WTC11 (cell line): ENCODE data around the gene PPP2R5A. TPM values are rescaled to one million over a fixed set of nuclear protein-coding genes. Genes with fewer than 3 reads are reported as not detected.

Source experiments
- ATAC-seq: fragments of 200-7000 bp; cut with Tn5 transposase; 2 replicates; pipeline ENCODE4 v1.10.0; 2021; ENCODE audit warnings: mild to moderate bottlenecking, moderate library complexity
- CTCF ChIA-PET: fragments of 300-600 bp; sonication (Branson Sonifier 250); formaldehyde crosslinking; loops from one replicate; lab custom pipeline; 2021; ENCODE audit warnings: antibody characterized with exemption; lab: Charles Lee
- POLR2A ChIA-PET: fragments of 350-600 bp; sonication (Branson Sonifier 250); formaldehyde crosslinking; loops from one replicate; lab custom pipeline; 2021; ENCODE audit warnings: antibody characterized with exemption; lab: Charles Lee
- DNase-seq: peaks from one replicate; pipeline ENCODE4 v3.0.0; 2021; ENCODE audit warnings: low spot score
- H3K27ac Mint-ChIP-seq: 2 replicates; pipeline ENCODE4 v1.8.0; 2021; ENCODE audit warnings: mixed read lengths
- H3K27me3 Mint-ChIP-seq: 2 replicates; pipeline ENCODE4 v1.8.0; 2021; ENCODE audit warnings: low read depth, mild to moderate bottlenecking, moderate library complexity, mixed read lengths
- H3K36me3 Mint-ChIP-seq: 2 replicates; pipeline ENCODE4 v1.8.0; 2021; ENCODE audit warnings: mixed read lengths
- H3K4me1 Mint-ChIP-seq: 2 replicates; pipeline ENCODE4 v1.8.0; 2022; ENCODE audit warnings: mixed read lengths
- H3K4me3 Mint-ChIP-seq: 2 replicates; pipeline ENCODE4 v1.8.0; 2021; ENCODE audit warnings: mild to moderate bottlenecking, moderate library complexity, mixed read lengths
- H3K9me3 Mint-ChIP-seq: 2 replicates; pipeline ENCODE4 v1.8.0; 2021; ENCODE audit warnings: mixed read lengths
- ATF3 ChIP-seq: sonication (generic); formaldehyde crosslinking; conservative IDR thresholded peaks from 2 replicates; pipeline ENCODE4 v1.8.1; 2022; ENCODE audit warnings: mild to moderate bottlenecking, missing genetic modification reagents
- E2F1 ChIP-seq: sonication (generic); formaldehyde crosslinking; IDR thresholded peaks from 2 replicates; pipeline ENCODE4 v1.8.0; 2022; ENCODE audit warnings: mild to moderate bottlenecking, missing genetic modification reagents
- FOXP4 ChIP-seq: sonication (generic); formaldehyde crosslinking; IDR thresholded peaks from 2 replicates; pipeline ENCODE4 v1.8.0; 2022; ENCODE audit warnings: mild to moderate bottlenecking, missing genetic modification reagents
- GTF2I ChIP-seq: fragments of 250-450 bp; sonication (Bioruptor Pico); conservative IDR thresholded peaks from 2 replicates; pipeline ENCODE4 v1.4.0; 2021; ENCODE audit warnings: mild to moderate bottlenecking
- JAZF1 ChIP-seq: fragments of 250-450 bp; sonication (Bioruptor Pico); IDR thresholded peaks from 2 replicates; pipeline ENCODE4 v1.9.0; 2021; ENCODE audit warnings: moderate library complexity, mild to moderate bottlenecking, inconsistent platforms
- KAT7 ChIP-seq: sonication (generic); formaldehyde crosslinking; IDR thresholded peaks from 2 replicates; pipeline ENCODE4 v1.8.1; 2023; ENCODE audit warnings: missing genetic modification reagents, mild to moderate bottlenecking, borderline replicate concordance
- OVOL2 ChIP-seq: fragments of 250-450 bp; sonication (Bioruptor Pico); IDR thresholded peaks from 2 replicates; pipeline ENCODE4 v1.9.0; 2021; ENCODE audit warnings: mild to moderate bottlenecking, borderline replicate concordance
- TCF7 ChIP-seq: sonication (generic); formaldehyde crosslinking; IDR thresholded peaks from 2 replicates; pipeline ENCODE4 v1.8.0; 2022; ENCODE audit warnings: mild to moderate bottlenecking, low read depth, missing genetic modification reagents, moderate library complexity
- TEAD4 ChIP-seq: sonication (generic); formaldehyde crosslinking; IDR thresholded peaks from 2 replicates; pipeline ENCODE4 v1.8.0; 2022; ENCODE audit warnings: mild to moderate bottlenecking, missing genetic modification reagents
- ZNF317 ChIP-seq: sonication (generic); formaldehyde crosslinking; IDR thresholded peaks from 2 replicates; pipeline ENCODE4 v1.8.1; 2023; ENCODE audit warnings: low read depth, mild to moderate bottlenecking, moderate library complexity, missing genetic modification reagents, borderline replicate concordance
- ZNF416 ChIP-seq: fragments of 250-450 bp; sonication (Bioruptor Pico); IDR thresholded peaks from 2 replicates; pipeline ENCODE4 v1.9.0; 2021; ENCODE audit warnings: mild to moderate bottlenecking, inconsistent platforms
- ZNF671 ChIP-seq: fragments of 250-450 bp; sonication (Bioruptor Pico); IDR thresholded peaks from 2 replicates; pipeline ENCODE4 v1.8.0; 2021; ENCODE audit warnings: mild to moderate bottlenecking
- total RNA-seq: library from RNA; stranded (reverse); gene quantifications from 3 replicates; pipeline ENCODE4 v1.2.3, GENCODE V29; 2021
- TF ChIP-seq, protein P1 (sequence below): sonication (generic); formaldehyde crosslinking; IDR thresholded peaks from 2 replicates; pipeline ENCODE4 v1.8.1; 2023; ENCODE audit warnings: mild to moderate bottlenecking, missing genetic modification reagents
- TF ChIP-seq, protein P2 (sequence below): fragments of 250-450 bp; sonication (Bioruptor Pico); IDR thresholded peaks from 2 replicates; pipeline ENCODE4 v1.8.0; 2021; ENCODE audit warnings: mild to moderate bottlenecking
- TF ChIP-seq, protein P3 (sequence below): sonication (generic); formaldehyde crosslinking; IDR thresholded peaks from 2 replicates; pipeline ENCODE4 v1.8.1; 2022; ENCODE audit warnings: low read depth, mild to moderate bottlenecking, moderate library complexity, missing genetic modification reagents, borderline replicate concordance

PPP2R5A gene
- total RNA-seq, 1 experiment from 2014 or later, result 35.9 TPM

DNA sequence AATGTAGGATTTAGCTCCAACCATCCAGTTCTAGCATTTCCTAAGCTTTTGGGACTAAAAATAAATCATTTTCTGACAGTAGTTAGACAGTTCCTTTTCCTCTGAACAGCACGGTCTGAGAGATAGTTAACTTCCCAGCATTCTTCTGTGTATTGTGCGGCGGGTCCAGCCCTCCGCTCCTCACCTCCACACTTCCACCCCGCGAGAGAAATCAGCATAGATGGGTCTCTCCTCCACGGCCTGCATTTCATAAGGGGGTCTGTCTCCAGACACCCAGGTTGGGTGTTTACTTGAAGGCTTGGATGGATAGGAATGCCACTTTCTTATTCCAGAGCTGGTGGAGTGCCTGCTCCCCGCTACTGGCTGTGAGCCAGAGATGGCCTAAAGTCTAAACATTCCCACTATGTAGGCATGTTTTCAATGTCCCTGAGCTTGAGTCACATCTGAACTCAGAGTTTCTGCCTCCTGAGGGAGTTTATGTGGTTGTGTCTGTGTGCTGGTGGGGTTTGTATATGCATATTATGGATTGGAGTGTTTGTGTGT lies 38.0 kb upstream of the PPP2R5A start:
- Mint-ChIP-seq H3K27ac (no peak overlapping the region), H3K9me3 (no peaks in the 10 kb centered on the region), H3K36me3 (no peaks in the 10 kb centered on the region)
- POLR2A ChIA-PET, result no interaction called here
- no peak for ATAC-seq
- CTCF ChIA-PET, result no interaction called here
- TF ChIP-seq ZNF317 (CRISPR knock-in tag), result no peak
- TF ChIP-seq, all 79 proteins: peak for 0
- no peak overlapping the region for H3K4me3 Mint-ChIP-seq
- no peak for DNase-seq
- H3K4me1 Mint-ChIP-seq, result no peaks in the 10 kb centered on the region
- no peaks in the 10 kb centered on the region for H3K27me3 Mint-ChIP-seq

GRCh38 chr1:212247988-212248387 lies 37.2 kb upstream of the PPP2R5A start:
- Mint-ChIP-seq H3K9me3 (no peaks in the 10 kb centered on the region), H3K27me3 (no peaks in the 10 kb centered on the region), H3K4me3 (no peak overlapping the region)
- ATAC-seq, result no peak
- CTCF ChIA-PET, result no interaction called here
- POLR2A ChIA-PET, result no interaction called here
- TF ChIP-seq, protein P1, sequence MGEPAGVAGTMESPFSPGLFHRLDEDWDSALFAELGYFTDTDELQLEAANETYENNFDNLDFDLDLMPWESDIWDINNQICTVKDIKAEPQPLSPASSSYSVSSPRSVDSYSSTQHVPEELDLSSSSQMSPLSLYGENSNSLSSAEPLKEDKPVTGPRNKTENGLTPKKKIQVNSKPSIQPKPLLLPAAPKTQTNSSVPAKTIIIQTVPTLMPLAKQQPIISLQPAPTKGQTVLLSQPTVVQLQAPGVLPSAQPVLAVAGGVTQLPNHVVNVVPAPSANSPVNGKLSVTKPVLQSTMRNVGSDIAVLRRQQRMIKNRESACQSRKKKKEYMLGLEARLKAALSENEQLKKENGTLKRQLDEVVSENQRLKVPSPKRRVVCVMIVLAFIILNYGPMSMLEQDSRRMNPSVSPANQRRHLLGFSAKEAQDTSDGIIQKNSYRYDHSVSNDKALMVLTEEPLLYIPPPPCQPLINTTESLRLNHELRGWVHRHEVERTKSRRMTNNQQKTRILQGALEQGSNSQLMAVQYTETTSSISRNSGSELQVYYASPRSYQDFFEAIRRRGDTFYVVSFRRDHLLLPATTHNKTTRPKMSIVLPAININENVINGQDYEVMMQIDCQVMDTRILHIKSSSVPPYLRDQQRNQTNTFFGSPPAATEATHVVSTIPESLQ (CRISPR knock-in tag), result no peak
- TF ChIP-seq, protein P2, sequence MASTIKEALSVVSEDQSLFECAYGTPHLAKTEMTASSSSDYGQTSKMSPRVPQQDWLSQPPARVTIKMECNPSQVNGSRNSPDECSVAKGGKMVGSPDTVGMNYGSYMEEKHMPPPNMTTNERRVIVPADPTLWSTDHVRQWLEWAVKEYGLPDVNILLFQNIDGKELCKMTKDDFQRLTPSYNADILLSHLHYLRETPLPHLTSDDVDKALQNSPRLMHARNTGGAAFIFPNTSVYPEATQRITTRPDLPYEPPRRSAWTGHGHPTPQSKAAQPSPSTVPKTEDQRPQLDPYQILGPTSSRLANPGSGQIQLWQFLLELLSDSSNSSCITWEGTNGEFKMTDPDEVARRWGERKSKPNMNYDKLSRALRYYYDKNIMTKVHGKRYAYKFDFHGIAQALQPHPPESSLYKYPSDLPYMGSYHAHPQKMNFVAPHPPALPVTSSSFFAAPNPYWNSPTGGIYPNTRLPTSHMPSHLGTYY, result no peak
- TF ChIP-seq JAZF1 (CRISPR knock-in tag) (no peak), FOXP4 (no peak), OVOL2 (CRISPR knock-in tag) (no peak), ZNF317 (CRISPR knock-in tag) (no peak), ATF3 (no peak), ZNF671 (no peak), E2F1 (CRISPR knock-in tag) (no peak), TCF7 (CRISPR knock-in tag) (no peak), KAT7 (CRISPR knock-in tag) (no peak), GTF2I (CRISPR knock-in tag) (no peak), TEAD4 (CRISPR knock-in tag) (no peak), ZNF416 (CRISPR knock-in tag) (no peak)
- TF ChIP-seq, protein P3, sequence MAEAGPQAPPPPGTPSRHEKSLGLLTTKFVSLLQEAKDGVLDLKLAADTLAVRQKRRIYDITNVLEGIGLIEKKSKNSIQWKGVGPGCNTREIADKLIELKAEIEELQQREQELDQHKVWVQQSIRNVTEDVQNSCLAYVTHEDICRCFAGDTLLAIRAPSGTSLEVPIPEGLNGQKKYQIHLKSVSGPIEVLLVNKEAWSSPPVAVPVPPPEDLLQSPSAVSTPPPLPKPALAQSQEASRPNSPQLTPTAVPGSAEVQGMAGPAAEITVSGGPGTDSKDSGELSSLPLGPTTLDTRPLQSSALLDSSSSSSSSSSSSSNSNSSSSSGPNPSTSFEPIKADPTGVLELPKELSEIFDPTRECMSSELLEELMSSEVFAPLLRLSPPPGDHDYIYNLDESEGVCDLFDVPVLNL (CRISPR knock-in tag), result no peak
- TF ChIP-seq, all 79 proteins: peak for 0
- no peak for DNase-seq
- H3K4me1 Mint-ChIP-seq, result no peaks in the 10 kb centered on the region
- H3K27ac Mint-ChIP-seq, result no peak overlapping the region
- no peaks in the 10 kb centered on the region for H3K36me3 Mint-ChIP-seq
